Embryonic facial prominence (tissue), 1 donor: Measurements from ENCODE around the gene MRPL51.
"Not testable (repeated sequence)": the region's sequence is repeated elsewhere in the genome, so short reads cannot be mapped to it uniquely, and the experiment has no call there.

ENCODE experiments used
- DNase-seq: peaks from one replicate; pipeline ENCODE4 v3.0.0-alpha.2; 2016; ENCODE audit errors: extremely low spot score

MRPL51 gene

DNA sequence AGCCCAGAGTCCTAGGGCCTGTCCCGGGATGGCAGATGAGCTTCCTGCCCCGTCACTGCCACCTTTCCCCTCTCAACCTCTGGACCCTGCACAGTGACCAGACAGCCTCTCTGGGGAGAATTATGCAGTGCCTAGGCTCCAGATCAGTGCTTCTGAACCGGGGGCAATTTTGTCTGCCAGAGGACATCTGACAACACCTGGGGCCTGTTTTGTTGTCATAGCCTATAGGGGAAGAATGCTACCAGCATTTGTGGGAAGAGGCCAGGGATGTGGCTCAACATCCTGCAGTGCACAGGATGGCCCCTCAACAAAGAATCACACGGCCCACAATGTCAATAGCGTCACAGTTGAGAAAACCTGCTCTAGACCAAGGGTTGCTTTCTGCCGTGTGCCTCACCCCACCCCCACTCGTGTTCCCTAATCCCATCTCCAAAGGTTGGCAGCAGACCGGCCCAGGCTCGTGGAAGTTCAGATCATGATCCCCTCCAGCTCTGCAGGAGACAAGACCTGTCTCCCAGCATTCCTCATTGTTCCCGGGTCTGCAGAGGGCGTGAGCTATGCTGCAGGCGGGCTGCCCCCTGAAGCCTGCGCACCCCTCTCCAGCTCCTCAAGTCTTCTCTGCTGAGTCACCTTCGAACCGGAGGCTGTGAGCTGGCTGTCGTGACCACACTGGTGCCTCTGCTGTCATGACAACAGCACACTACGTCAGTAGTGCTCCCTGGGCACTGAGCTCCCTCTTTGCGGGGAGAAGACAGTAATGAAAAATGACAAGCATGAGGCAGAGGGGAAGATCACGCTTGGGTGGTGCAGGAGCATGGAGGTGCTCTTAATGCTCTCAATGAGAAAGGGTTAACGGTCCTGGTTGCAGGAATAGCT is 39.2 kb upstream of the MRPL51 start:
- peak; percentile 54 for DNase-seq

DNA sequence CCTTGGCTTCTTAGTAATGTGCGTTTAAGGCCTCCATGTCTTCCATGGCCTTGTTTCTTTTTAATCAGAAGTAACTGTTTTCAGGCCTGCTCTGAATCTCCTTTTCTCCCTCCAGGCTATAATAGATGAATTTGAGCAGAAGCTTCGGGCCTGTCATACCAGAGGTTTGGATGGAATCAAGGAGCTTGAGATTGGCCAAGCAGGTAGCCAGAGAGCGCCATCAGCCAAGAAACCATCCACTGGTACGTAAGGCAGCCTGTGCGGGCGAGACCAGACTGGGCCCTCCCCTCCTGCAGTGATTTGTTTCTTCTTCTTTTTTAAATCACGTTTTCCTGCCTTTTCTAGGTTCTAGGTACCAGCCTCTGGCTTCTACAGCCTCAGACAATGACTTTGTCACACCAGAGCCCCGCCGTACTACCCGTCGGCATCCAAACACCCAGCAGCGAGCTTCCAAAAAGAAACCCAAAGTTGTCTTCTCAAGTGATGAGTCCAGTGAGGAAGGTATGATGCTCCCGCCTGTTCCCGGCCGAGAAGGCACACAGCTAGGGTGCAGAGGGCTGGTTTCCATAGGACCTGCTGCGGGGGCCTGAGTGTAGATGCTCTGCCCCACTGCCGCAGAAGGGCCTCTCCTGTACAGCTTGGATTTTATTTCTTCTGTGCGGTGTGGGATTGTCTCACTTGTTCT is 37.7 kb upstream of the MRPL51 start:
- DNase-seq, result no peak

DNA sequence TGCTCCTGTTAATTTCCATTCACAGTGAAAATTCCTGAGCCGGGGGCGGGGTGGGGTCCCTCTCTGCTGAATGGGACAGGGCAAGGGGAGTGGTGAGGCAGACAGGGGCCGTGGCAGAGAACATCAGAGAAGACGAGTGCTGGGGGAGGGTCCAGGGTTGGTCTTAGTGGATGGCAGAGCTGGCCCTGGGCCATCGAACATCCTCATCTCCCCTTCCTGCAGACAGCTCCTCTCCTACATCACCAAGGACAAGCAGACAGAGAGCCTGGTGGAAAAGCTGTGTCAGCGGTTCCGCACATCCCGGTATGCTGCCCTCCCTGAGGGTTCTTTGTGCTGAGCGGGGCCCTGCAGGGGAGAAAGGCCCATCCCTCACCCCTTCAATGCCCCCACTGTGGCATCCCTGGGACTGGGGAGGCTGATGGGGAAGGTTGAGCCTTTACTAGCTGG is 36.3 kb upstream of the MRPL51 start:
- no peak for DNase-seq

DNA sequence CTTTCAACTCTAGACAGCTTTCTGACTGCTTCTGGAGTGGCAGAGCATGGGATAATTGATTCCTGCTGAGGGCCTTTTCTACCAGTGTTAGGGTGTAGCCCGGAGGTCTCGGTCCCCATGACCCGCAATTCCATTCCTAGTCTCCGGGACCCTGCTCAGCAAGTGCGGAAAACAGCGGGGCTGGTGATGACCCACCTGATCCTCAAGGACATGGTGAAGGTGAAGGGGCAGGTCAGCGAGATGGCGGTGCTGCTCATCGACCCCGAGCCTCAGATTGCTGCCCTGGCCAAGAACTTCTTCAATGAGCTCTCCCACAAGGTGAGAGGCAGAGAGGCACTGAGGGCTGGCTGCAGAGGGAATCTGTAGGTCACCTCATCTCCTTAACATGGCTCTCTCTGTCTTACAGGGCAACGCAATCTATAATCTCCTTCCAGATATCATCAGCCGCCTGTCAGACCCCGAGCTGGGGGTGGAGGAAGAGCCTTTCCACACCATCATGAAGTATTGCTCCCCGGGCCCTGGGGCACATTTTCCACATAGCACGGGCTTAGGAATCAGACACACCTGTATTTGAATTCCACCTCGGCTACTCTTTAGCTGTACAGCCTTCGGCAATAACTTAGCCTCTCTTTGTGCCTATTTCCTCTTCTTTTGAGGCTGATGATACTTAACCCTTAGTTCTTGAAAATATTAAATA is 35.6 kb upstream of the MRPL51 start:
- DNase-seq, result no peak

DNA sequence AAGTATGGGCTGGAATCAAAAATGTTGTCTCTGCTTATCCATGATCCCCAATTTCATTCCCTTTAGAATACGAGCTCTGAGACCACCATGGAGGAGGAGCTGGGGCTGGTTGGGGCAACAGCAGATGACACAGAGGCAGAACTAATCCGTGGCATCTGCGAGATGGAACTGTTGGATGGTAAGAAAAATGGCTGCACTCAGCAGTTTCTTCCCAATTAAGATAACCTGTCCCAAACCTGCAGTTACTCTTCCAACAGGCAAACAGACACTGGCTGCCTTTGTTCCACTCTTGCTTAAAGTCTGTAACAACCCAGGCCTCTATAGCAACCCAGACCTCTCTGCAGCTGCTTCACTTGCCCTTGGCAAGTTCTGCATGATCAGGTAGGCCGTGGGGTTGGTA is 34.6 kb upstream of the MRPL51 start:
- no peak for DNase-seq

DNA sequence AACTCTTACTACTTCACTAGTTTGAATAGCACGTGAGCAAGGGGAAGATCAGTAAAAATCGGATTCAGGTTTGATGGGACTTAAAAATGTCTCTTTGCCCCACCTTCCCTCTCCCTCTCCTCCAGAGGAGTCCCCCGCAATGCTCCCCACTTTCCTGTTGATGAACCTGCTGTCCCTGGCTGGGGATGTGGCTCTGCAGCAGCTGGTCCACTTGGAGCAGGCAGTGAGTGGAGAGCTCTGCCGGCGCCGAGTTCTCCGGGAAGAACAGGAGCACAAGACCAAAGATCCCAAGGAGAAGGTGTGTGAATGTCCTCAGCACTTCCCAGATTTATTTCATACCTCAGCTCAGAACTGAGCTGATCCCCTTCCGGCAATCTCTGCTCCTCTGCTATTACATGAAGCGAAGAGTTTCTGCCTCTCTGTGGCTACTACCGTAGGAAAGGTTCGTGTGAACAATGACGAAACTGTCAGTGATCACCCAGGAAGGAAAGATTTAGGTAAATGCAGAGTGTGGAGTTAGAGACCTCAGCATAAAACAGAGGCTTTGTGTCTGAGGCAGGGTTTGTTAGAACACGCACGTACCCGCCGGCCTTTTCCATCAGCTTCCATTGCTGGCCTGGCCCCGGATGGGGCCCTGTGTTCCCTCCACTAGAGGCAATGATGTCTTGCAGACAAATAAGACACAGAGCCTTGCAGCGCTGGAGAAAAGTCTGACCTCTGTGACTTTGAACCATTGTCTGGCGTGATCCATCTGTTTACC is 33.9 kb upstream of the MRPL51 start:
- no peak for DNase-seq

DNA sequence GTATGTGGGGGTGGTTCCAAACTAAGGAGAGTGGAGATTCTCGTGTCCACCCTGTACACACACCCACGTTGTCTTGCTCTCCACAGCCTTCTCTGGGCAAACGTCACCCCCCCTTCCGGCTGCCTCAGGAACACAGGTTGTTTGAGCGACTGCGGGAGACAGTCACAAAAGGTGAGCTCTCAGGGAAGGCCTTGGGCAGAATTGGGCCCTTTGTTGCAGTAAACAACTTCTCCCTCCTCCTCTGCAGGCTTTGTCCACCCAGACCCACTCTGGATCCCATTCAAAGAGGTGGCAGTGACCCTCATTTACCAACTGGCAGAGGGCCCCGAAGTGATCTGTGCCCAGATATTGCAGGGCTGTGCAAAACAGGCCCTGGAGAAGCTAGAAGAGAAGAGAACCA is 33.1 kb upstream of the MRPL51 start:
- DNase-seq, result no peak

DNA sequence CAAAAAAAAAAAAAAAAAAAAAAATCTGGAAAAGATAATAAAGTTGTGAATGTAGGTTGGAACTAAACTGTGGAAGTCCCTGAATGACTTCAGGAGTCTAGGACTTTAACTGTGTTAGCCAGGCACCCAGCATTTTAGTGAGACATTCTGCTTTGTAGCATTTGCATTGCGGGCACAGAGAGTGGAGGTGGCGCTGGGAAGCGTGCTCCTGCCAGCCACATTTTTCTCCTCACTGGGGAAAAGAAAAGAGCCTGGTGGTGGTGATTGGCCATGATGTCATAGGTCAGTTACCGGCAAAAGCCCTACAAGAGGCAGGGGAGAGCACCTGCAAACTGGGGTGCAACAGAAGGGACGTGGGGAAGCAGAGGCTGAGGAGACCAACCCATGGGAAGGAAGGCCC is 31.6 kb upstream of the MRPL51 start:
- no peak for DNase-seq

DNA sequence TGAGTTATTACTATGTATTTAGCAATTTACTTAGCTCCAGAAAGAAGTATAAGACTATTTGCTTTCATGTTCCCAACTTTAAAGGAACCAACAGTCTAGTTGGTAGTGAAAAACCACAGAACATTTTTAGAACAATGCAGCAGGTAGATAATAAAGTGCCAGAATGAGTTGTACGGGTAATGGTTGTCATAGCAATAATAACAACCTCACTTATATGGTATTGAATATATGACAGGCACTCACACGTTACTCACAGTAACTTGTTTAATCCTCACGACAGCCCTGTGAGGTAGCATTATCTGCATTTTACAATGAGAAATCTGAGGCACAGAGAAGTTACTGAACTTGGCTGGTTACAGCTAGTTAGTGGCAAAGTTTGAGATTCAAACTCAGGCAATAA is 30.6 kb upstream of the MRPL51 start:
- no peak for DNase-seq

DNA sequence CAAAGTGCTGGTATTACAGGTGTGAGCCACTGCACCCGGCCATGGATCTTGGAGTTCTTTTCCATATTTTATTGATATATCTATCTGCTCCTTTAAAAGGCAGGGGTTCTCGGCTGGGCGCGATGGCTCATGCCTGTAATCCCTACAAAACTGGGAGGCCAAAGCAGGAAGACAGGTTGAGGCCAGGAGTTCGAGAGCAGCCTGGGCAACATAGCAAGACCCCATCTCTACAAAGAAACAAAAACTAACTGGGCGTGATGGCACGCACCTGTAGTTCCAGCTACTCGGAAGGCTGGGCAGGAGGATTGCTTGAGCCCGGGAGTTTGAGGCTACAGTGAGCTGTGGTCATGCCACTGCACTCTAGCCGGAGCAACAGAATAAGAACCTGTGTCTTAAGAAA is 29.1 kb upstream of the MRPL51 start:
- no peak for DNase-seq

DNA sequence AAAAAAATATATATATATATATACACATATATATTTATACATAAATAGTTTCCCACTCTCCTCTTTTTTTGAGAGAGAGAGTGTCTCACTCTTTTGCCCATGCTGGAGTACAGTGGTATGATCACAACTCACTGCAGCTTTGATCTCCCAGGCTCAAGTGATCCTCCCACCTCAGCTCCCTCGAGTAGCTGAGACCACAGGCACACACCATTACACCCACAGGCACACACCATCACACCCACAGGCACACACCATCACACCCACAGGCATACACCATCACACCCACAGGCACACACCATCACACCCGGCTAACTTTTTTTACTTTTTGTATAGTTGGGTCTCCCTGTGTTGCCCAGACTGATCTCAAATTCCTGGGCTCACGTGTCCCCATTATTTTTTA is 27.1 kb upstream of the MRPL51 start:
- DNase-seq, result no peak

DNA sequence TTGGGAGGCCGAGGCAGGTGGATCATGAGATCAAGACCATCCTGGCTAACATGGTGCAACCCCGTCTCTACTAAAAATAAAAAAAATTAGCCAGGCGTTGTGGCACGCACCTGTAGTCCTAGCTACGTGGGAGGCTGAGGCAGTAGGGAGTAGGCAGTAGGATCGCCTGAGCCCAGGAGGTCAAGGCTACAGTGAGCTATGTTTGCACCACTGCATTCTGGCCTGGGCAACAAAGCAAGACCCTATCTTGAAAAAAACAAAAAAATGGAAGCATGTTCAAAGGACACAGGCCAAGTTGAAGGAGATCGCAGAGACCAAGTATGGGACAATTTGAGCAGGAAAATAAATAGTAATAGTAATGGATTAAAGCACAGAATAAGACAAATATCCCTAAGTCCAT is 15.0 kb upstream of the MRPL51 start:
- no peak for DNase-seq

DNA sequence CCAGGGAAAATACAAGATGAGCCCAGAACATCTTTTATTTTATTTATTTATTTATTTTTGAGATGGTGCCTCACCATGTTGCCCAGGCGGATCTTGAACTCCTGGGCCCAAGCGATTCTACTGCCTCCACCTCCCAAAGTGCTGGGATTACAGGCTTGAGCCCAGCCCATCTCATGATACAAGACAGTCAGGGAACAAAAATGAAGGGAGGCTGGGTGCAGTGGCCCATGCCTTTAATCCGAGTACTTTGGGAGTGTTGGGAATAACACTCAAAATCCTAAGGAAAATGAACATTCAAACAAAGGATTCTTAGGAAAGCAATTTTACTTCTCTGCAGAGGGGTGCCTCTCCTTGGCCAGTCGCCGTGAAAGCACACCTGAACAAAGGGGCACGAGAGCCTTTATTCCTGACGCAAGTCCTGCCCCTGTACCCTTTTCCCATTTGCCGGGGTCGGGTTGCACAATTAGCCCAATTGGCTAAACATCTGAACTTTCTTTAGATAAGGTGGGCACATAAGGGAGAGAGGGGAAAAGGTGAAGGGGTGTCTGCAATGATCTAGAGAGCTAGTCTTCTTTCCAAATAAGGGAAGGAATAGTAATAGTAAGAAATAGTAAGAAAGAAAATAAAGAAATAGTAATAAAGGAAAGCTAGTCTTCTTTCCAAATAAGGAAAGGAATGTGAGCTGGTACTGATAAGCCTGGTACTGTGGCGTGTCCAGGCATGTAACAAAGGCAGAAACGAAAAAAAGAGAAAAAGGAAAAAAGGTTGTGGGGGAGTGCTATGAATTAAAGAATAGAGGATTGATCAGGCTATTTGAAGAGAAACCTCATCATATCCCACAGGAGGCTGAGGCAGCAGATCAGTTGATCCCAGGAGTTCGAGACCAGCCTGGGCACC is 14.3 kb upstream of the MRPL51 start:
- no peak for DNase-seq

DNA sequence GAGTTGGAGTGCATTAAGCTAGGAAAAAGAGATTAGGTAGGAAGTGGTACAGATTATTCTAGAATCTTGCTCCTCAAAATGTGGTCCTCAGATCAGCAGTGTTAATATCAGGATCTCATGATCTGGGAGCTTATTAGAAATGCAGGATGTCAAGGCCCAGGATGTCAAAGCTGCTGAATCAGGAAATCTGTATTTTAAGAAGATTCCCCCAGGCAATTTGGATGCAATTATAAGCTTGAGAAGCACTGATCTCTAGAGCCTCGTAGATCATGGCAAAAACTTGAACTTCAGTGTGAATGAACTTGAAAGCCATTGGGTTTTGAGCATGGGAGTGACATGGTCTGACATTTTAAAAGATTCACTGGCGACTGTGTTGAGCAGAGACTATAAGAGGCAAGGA is 7.4 kb upstream of the MRPL51 start:
- no peak for DNase-seq

DNA sequence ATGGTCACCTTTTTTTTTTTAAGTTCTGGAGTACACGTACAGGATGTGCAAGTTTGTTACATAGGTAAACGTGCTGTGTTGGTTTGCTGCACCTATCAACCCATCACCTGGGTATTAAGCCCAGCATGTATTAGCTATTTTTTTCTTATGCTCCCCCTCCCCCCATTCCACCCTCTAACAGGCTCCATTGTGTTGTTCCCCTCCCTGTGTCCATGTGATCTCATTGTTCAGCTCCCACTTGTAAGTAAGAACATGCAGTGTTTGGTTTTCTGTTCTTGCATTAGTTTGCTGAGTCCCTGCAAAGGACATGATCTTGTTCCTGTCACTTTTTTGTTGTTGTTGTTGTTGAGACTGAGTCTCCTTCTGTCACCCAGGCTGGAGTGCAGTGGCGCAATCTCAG is 4.2 kb upstream of the MRPL51 start:
- not testable (repeated sequence) for DNase-seq

DNA sequence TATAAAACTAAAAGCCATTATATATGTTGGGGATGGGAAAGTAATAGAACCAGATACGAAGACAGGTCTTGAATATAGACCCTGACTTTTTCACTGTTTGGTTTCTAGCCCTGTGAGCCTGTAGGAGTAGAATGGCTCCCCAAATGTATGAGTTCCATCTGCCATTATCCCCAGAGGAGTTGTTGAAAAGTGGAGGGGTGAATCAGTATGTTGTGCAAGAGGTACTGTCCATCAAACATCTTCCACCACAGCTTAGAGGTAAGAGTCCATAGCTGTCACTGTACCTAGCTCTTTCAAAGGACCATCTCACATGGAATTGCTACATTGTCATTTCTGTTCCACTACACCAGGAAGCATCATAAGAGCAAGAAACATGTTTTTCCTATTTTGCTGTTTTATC is 1.9 kb upstream of the MRPL51 start:
- no peak for DNase-seq

DNA sequence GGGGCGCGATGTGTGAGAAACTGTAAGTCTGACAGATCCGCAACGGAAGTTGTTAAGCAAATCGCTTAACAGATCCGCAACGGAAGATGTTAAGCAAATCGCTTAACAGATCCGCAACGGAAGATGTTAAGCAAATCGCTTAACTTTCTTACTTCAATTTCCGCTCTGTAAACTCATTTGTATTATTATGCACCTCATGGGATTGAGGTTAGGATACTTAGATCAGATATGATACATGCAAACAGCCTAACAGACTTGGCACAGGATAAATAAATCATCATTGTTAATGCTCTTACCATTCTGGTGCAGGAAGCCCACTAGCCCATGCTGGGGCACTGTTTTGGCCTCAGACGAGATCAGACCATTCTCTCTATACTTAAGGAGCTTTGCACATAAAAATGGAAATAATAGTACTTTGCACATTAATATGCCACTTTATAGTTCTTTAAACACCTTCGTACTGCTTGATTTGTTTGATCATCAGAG is 1.2 kb upstream of the MRPL51 start:
- no peak for DNase-seq

DNA sequence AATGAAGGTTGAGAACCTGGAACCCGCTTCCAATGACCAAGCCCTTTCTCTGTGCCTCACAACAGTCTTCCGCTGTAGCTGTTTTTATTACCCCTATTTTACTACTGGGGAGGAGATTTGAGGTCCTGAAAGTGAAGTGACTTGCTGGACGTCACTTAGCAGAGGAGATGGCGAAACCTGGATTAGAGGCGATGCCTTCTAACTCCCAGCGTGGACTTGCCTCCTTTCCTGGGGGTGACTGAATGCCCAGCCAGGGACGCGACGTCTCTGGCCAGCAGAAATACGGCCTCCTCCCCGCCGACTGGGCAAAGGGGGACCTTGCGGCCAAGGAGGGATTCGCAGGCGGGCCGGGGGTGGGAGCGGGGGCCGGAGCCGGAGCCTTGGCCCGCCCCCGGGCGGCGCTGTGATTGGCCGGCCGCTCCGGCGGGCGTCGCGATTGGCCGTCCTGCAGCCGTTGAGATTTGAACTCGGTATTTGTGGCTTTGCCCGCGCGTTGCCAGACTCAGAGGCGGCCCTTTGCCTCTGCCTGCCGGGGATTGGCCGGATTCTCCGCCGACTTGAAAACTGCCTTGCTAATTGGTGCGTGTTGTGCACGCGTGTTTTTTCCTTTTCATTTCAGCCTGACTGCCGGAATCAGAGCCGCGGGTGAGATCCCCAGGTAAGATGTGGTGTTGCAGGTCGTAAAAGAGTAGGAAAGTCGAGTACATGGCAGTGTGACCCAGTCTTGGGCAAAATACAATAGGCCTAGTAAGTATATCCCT is 615 bp upstream of the MRPL51 start, which contains the start of gene NCAPD2:
NCAPD2 (plus strand) TSS at position 606 of the 761 bp plus-strand sequence. CDS start 997 bp downstream, outside the sequence.
- DNase-seq, result peak; percentile 92

DNA sequence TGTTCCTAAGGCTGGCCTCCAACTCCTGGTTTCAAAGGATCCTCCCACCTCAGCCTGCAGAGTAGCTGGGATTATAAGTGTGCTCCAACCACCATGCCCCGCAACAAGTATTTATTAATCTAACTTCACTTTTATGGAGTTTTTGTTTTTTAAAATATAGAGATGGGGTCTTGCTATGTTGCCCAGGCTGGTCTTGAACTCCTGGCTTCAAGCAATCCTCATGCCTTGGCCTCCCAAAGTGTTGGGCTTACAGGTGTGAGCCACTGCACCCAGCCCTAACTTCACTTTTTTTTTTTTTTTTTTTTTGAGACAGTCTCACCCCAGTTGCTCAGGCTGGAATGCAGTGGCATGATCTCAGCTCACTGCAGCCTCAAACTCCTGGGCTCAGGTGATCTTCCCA is 2.4 kb downstream of the MRPL51 start:
- DNase-seq, result not testable (repeated sequence)

DNA sequence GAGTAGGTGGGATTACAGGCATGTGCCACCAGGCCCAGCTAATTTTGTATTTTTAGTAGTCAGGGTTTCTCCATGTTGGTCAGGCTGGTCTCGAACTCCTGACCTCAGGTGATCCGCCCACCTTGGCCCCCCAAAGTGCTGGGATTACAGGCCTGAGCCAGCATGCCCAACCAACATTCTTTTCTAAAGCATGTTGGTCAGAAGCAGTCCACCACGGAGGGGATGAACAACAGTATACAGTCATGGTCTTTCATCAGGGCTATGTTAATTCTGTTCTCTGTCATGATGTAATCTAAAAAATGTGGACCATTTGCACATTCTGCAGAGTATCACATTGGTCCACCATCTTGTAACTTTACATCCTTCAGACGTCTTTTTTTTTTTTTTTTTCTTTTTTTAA is 3.6 kb downstream of the MRPL51 start:
- no peak for DNase-seq
